Esophagus muscularis mucosa (tissue), 3 donors: ENCODE results near the gene SCAND1.

ENCODE experiments used
- CTCF ChIP-seq, 3 experiments: fragments of 200-600 bp in 2 of 3; fragments of 450-650 bp in 1 of 3; sonication (generic) in 2 of 3; IDR thresholded peaks; one replicate each; pipeline ENCODE4 v1.5.1; 2017 to 2019; ENCODE audit warnings: antibody characterized with exemption in 3 of 3, mild to moderate bottlenecking in 2 of 3, moderate library complexity in 1 of 3
- POLR2A ChIP-seq: fragments of 450-650 bp; IDR thresholded peaks from one replicate; pipeline ENCODE4 v1.6.1; 2017; ENCODE audit warnings: antibody characterized with exemption, moderate library complexity, mild to moderate bottlenecking, low read depth
- POLR2AphosphoS5 ChIP-seq, 2 donors: sonication (generic); formaldehyde crosslinking; IDR thresholded peaks; one replicate each; pipeline ENCODE4 v1.6.1; 2017; ENCODE audit warnings: antibody characterized with exemption in 2 of 2

GRCh38 chr20:35909796-35910195 is 44.5 kb downstream of the SCAND1 start:
- no peak for TF ChIP-seq CTCF (IDR thresholded peaks at IDR 0.05)
- no peak for TF ChIP-seq POLR2AphosphoS5 (IDR thresholded peaks at IDR 0.05)
- no peak for TF ChIP-seq POLR2A
